K562 (cell line): ENCODE measurements around the gene IP6K2. TPM values are rescaled to one million over a fixed set of nuclear protein-coding genes. Genes with fewer than 3 reads are reported as not detected.

ENCODE experiments used
- ARID3B ChIP-seq: fragments of 250-450 bp; sonication (Bioruptor Pico); IDR thresholded peaks from 2 replicates; pipeline ENCODE4 v1.4.0; 2020; ENCODE audit warnings: borderline replicate concordance
- E2F1 ChIP-seq: sonication (generic); formaldehyde crosslinking; IDR thresholded peaks from 2 replicates; pipeline ENCODE4 v1.8.1; 2023; ENCODE audit warnings: mild to moderate bottlenecking, missing genetic modification reagents, moderate library complexity
- EZH2 ChIP-seq: IDR thresholded peaks from 2 replicates; pipeline ENCODE4 v1.6.1; 2012; ENCODE audit warnings: low read depth, mild to moderate bottlenecking, inconsistent platforms, low read length, borderline replicate concordance
- GABPA ChIP-seq: fragments of 200-800 bp; sonication (Bioruptor generic); conservative IDR thresholded peaks from 2 replicates; pipeline ENCODE4 v1.6.1; 2016; ENCODE audit warnings: low read depth, missing genetic modification characterization, missing compliant biosample characterization
- KAT7 ChIP-seq: sonication (generic); formaldehyde crosslinking; IDR thresholded peaks from 2 replicates; pipeline ENCODE4 v1.8.0; 2022; ENCODE audit warnings: missing genetic modification reagents, mild to moderate bottlenecking, borderline replicate concordance
- MCM2 ChIP-seq: fragments of 450-650 bp; IDR thresholded peaks from 2 replicates; pipeline ENCODE4 v1.6.1; 2017; ENCODE audit warnings: low read depth, mild to moderate bottlenecking
- POLR2A ChIP-seq: fragments of 450-650 bp; conservative IDR thresholded peaks from 2 replicates; pipeline ENCODE4 v1.6.1; 2016
- POLR3A ChIP-seq: IDR thresholded peaks from 2 replicates; pipeline ENCODE4 v1.6.1; 2011; ENCODE audit warnings: borderline replicate concordance, mild to moderate bottlenecking, moderate library complexity; ENCODE audit not compliant: insufficient read length, insufficient read depth; ENCODE audit errors: extremely low read depth
- RFX5 ChIP-seq: IDR thresholded peaks from 2 replicates; pipeline ENCODE4 v1.6.1; 2011; ENCODE audit warnings: low read depth, mild to moderate bottlenecking, improper control_type of control experiment, low read length
- SFPQ ChIP-seq: fragments of 200-400 bp; formaldehyde crosslinking; IDR thresholded peaks from 2 replicates; pipeline ENCODE4 v1.6.1; 2017; ENCODE audit warnings: mild to moderate bottlenecking, low read depth, low read length, moderate library complexity
- SRSF3 ChIP-seq: fragments of 200-400 bp; formaldehyde crosslinking; IDR thresholded peaks from 2 replicates; pipeline ENCODE4 v1.6.1; 2016; ENCODE audit warnings: mild to moderate bottlenecking, low read length, moderate library complexity; ENCODE audit not compliant: insufficient read depth
- ZBTB5 ChIP-seq: fragments of 450-650 bp; IDR thresholded peaks from 2 replicates; pipeline ENCODE4 v1.6.1; 2017; ENCODE audit warnings: antibody characterized with exemption
- ZC3H4 ChIP-seq: sonication (generic); formaldehyde crosslinking; IDR thresholded peaks from 2 replicates; pipeline ENCODE4 v1.9.0; 2021; ENCODE audit warnings: missing genetic modification reagents, borderline replicate concordance
- ZNF23 ChIP-seq: fragments of 250-450 bp; sonication (Bioruptor Pico); IDR thresholded peaks from 2 replicates; pipeline ENCODE4 v1.4.0; 2020; ENCODE audit warnings: mild to moderate bottlenecking
- ZNF232 ChIP-seq: sonication (generic); formaldehyde crosslinking; IDR thresholded peaks from 2 replicates; pipeline ENCODE4 v1.8.0; 2022; ENCODE audit warnings: mild to moderate bottlenecking, missing genetic modification reagents
- ZNF512 ChIP-seq: IDR thresholded peaks from 2 replicates; pipeline ENCODE4 v1.6.1; 2016; ENCODE audit warnings: missing genetic modification characterization, missing compliant biosample characterization
- ZNF561 ChIP-seq: fragments of 450-650 bp; formaldehyde crosslinking; conservative IDR thresholded peaks from 2 replicates; pipeline ENCODE4 v1.4.0; 2020; ENCODE audit warnings: mild to moderate bottlenecking, moderate library complexity
- ZNF764 ChIP-seq: fragments of 250-450 bp; sonication (Bioruptor Pico); IDR thresholded peaks from 2 replicates; pipeline ENCODE4 v1.4.0; 2020; ENCODE audit warnings: low read depth, mild to moderate bottlenecking, moderate library complexity
- ZNF778 ChIP-seq: fragments of 450-650 bp; formaldehyde crosslinking; IDR thresholded peaks from 2 replicates; pipeline ENCODE4 v1.4.0; 2020; ENCODE audit warnings: mild to moderate bottlenecking, moderate library complexity
- polyA plus RNA-seq, 8 experiments: library from polyadenylated mRNA; depleted of rRNA in 4 of 8; stranded (reverse) in 5 of 8; unstranded in 3 of 8; fragments of >200 nt; fragmentation: Nextera tagmentation in 2 of 8; fragmentation: Illumina TruSeq in 1 of 8; extraction: Ambion mirVana in 2 of 8; extraction: Trizol in 1 of 8; gene quantifications; 2 replicates each; pipeline versions ENCODE4 v1.2.1 to v1.2.3, GENCODE V29; 2011 to 2014; ENCODE audit warnings: inconsistent platforms in 1 of 8, missing spikeins in 1 of 8
- total RNA-seq, 7 experiments: library from RNA; depleted of rRNA in 6 of 7; stranded (reverse); fragments of >200 nt in 6 of 7; fragmentation: Illumina TruSeq in 2 of 7; extraction: Trizol in 2 of 7; gene quantifications; 2 replicates each; pipeline versions ENCODE4 v1.2.1 to v1.2.3, GENCODE V29; 2011 to 2021; ENCODE audit warnings: low replicate concordance in 1 of 7

IP6K2 gene
- total and polyA plus RNA-seq, 9 of the 15 experiments (the other 6 are each of a cell fraction or from before 2014, with no cell fraction given) = 19.6 to 78.1 (median 48.0) TPM

- TF ChIP-seq EZH2 (no peak), ZNF23 (no peak), GABPA (no peak), ZNF764 (CRISPR knock-in tag) (no peak), SRSF3 (no peak), SFPQ (no peak), POLR2A (peak; percentile 77), KAT7 (CRISPR knock-in tag) (no peak), ZNF512 (tag) (no peak), MCM2 (no peak), E2F1 (CRISPR knock-in tag) (peak; percentile 71; the same call in 1 of the 2 replicates), ZNF232 (no peak), ZBTB5 (no peak), ARID3B (CRISPR knock-in tag) (no peak), ZC3H4 (CRISPR knock-in tag) (no peak), ZNF778 (no peak), ZNF561 (CRISPR knock-in tag) (no peak), RFX5 (no peak), POLR3A (no peak)
Observed at GRCh38 chr3:48685603-48686511, 31.2 kb downstream of the IP6K2 start, which contains the start of gene NCKIPSD (continued).
